D721Med (cell line): ENCODE data around the gene TTYH3.

Source experiments
- DNase-seq: peaks from one replicate; pipeline ENCODE4 v3.0.0; 2011; ENCODE audit warnings: low spot score; ENCODE audit not compliant: insufficient read length
- FAIRE-seq: peaks from 2 replicates; lab custom pipeline; 2011; peaks lifted over from hg19 to GRCh38; lab: Jason Lieb, UNC
- TF ChIP-seq, protein P1 (sequence below): IDR thresholded peaks from 2 replicates; pipeline ENCODE4 v1.5.1; 2012; ENCODE audit warnings: mild to moderate bottlenecking, control low read depth; ENCODE audit not compliant: insufficient read depth; ENCODE audit errors: missing control alignments

TTYH3 gene

DNA sequence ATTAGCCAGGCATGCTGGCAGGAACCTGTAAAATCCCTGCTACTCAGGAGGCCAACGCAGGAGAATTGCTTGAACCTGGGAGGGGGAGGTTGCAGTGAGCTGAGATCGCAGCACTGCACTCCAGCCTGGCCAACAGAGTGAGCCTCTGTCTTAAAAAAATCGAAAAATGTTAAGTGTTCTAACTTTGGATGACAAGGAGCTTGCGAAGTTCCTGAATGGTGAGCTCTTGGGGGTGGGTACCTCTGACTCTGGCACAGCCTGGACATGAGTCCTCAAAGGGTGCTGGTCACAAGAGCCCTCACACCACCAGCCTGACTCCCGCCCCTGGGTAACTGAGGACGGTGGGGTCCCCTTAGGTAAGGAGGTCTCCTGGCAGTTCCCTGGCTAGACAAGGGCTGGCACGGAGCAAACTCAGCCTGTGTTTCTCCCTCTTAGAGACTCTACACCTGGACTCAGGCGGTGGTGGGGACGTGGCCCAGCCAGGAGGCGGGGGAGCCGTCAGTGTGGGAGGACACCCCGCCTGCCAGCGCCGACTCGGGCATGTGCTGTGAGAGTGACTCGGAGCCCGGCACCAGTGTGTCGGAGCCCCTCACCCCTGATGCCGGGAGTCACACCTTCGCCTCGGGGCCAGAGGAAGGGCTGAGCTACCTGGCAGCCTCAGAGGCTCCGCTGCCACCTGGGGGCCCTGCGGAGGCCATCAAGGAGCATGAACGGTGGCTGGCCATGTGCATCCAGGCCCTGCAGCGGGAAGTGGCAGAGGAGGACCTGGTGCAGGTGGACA is 80.3 kb downstream of the TTYH3 start:
- FAIRE-seq, result no peak

DNA sequence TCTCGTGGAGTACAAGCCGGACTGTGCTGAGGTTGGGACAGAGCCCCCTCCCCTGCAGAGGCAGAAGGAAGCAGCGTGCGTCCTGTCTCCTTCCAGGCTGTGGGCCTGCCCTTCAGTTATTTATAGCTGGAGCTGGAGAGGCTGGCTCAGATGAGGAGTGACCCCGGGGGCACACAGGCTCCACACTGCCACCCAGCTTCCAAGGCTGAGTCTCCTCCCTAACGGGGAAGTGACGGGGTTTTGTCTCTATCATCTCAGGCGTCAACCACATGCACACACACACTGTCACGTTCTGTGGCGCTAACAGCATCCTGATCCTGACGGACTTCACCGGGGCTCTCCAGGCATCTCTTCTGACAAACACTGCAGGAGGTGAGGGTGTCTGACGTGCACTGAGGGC is 81.6 kb downstream of the TTYH3 start:
- TF ChIP-seq, protein P1, sequence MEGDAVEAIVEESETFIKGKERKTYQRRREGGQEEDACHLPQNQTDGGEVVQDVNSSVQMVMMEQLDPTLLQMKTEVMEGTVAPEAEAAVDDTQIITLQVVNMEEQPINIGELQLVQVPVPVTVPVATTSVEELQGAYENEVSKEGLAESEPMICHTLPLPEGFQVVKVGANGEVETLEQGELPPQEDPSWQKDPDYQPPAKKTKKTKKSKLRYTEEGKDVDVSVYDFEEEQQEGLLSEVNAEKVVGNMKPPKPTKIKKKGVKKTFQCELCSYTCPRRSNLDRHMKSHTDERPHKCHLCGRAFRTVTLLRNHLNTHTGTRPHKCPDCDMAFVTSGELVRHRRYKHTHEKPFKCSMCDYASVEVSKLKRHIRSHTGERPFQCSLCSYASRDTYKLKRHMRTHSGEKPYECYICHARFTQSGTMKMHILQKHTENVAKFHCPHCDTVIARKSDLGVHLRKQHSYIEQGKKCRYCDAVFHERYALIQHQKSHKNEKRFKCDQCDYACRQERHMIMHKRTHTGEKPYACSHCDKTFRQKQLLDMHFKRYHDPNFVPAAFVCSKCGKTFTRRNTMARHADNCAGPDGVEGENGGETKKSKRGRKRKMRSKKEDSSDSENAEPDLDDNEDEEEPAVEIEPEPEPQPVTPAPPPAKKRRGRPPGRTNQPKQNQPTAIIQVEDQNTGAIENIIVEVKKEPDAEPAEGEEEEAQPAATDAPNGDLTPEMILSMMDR, result no peak
- no peak for DNase-seq
- FAIRE-seq, result no peak

More for the DNA sequence above, 80.3 kb downstream of the TTYH3 start:
- no peak for DNase-seq
- TF ChIP-seq, protein P1, result no peak

GRCh38 chr7:2713978-2714377 is 82.2 kb downstream of the TTYH3 start:
- TF ChIP-seq, protein P1, result no peak
- DNase-seq (no peak), FAIRE-seq (no peak)
